Lung (tissue), 12 donors: ENCODE data around the gene LRP1B. TPM values are rescaled to one million over a fixed set of nuclear protein-coding genes. Genes with fewer than 3 reads are reported as not detected.

Experiments used
- ATAC-seq: fragments of 200-7000 bp; cut with Tn5 transposase; one replicate; pipeline ENCODE4 v1.9.1; 2020; ENCODE audit warnings: moderate number of reproducible peaks; ENCODE audit not compliant: insufficient read depth, low FRiP score
- DNase-seq, 3 donors: peaks; one replicate each; pipeline ENCODE4 v3.0.0-alpha.2; 2013 to 2017
- H3K27ac ChIP-seq, 2 donors: one replicate each; pipeline ENCODE4 v1.5.1; 2013; ENCODE audit warnings: mild to moderate bottlenecking in 2 of 2, moderate library complexity in 2 of 2, control low read depth in 1 of 2, inconsistent platforms in 1 of 2, low read depth in 1 of 2, low read length in 1 of 2
- H3K27me3 ChIP-seq, 3 donors: one replicate each; pipeline ENCODE4 v1.5.1; 2013; ENCODE audit warnings: low read length in 2 of 3; ENCODE audit not compliant: control insufficient read depth in 3 of 3, insufficient read depth in 3 of 3
- H3K36me3 ChIP-seq, 4 donors: one replicate each; pipeline ENCODE4 v1.5.1; 2013; ENCODE audit warnings: low read length in 4 of 4, mild to moderate bottlenecking in 1 of 4, moderate library complexity in 1 of 4; ENCODE audit not compliant: control insufficient read depth in 4 of 4, insufficient read depth in 4 of 4
- H3K4me1 ChIP-seq, 5 donors: one replicate each; pipeline ENCODE4 v1.5.1; 2013; ENCODE audit warnings: low read length in 5 of 5, mild to moderate bottlenecking in 2 of 5, moderate library complexity in 1 of 5; ENCODE audit not compliant: control insufficient read depth in 5 of 5, insufficient read depth in 5 of 5
- H3K4me3 ChIP-seq: one replicate; pipeline ENCODE4 v1.5.1; 2013; ENCODE audit warnings: mild to moderate bottlenecking, control low read depth, moderate library complexity
- H3K9ac ChIP-seq, 2 donors: one replicate each; pipeline ENCODE4 v1.5.1; 2013; ENCODE audit warnings: low read length in 2 of 2, control low read depth in 1 of 2; ENCODE audit not compliant: insufficient read depth in 1 of 2
- H3K9me3 ChIP-seq, 4 donors: one replicate each; pipeline ENCODE4 v1.5.1; 2013; ENCODE audit warnings: low read length in 3 of 4, mild to moderate bottlenecking in 1 of 4, moderate library complexity in 1 of 4; ENCODE audit not compliant: control insufficient read depth in 4 of 4, insufficient read depth in 3 of 4
- WGBS, 2 donors: extraction: QIAGEN DNeasy Blood & Tissue Kit; methylation state at CpG; one replicate each; pipeline ENCODE4 v1.1.7; 2013; 5-methylcytosine and 5-hydroxymethylcytosine counted together
- polyA plus RNA-seq, 2 donors: library from polyadenylated mRNA; stranded (reverse); fragments of 200-250 nt; gene quantifications; one replicate each; pipeline ENCODE4 v1.2.1, GENCODE V29; 2013
- total RNA-seq, 2 donors: library from RNA; depleted of rRNA in 1 of 2; stranded (reverse); fragments of >200 nt in 1 of 2; gene quantifications; one replicate each; pipeline ENCODE4 v1.2.1, GENCODE V29; 2014 to 2021
- TF ChIP-seq, protein P1 (sequence below): IDR thresholded peaks from 2 replicates; pipeline ENCODE4 v1.5.1; 2012; ENCODE audit warnings: mild to moderate bottlenecking; ENCODE audit errors: control extremely low read depth, extremely low read depth
- donor health status: control.
- donor health status: control.
- donor health status: Bipolar disorder and iron deficiency.
- donor health status: healthy.
- donor health status: DM: yes; HTN: yes; CAD: no.

Gene LRP1B
- total and polyA plus RNA-seq, 4 donors: 0.01 to 6.5 (median 0.16) TPM

- DNase-seq: no peak
- no peaks in the 10 kb centered on the region for H3K36me3 ChIP-seq
- no peak overlapping the region for H3K27ac ChIP-seq
- H3K9ac ChIP-seq: no peak overlapping the region
- TF ChIP-seq, protein P1, sequence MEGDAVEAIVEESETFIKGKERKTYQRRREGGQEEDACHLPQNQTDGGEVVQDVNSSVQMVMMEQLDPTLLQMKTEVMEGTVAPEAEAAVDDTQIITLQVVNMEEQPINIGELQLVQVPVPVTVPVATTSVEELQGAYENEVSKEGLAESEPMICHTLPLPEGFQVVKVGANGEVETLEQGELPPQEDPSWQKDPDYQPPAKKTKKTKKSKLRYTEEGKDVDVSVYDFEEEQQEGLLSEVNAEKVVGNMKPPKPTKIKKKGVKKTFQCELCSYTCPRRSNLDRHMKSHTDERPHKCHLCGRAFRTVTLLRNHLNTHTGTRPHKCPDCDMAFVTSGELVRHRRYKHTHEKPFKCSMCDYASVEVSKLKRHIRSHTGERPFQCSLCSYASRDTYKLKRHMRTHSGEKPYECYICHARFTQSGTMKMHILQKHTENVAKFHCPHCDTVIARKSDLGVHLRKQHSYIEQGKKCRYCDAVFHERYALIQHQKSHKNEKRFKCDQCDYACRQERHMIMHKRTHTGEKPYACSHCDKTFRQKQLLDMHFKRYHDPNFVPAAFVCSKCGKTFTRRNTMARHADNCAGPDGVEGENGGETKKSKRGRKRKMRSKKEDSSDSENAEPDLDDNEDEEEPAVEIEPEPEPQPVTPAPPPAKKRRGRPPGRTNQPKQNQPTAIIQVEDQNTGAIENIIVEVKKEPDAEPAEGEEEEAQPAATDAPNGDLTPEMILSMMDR: no peak
- no peaks in the 10 kb centered on the region for H3K9me3 ChIP-seq
- no peak overlapping the region for H3K4me3 ChIP-seq
- H3K27me3 ChIP-seq: no peaks in the 10 kb centered on the region
- no peaks in the 10 kb centered on the region for H3K4me1 ChIP-seq
- no peak for ATAC-seq
Observed at GRCh38 chr2:141863964-141864363, 266.9 kb downstream of the LRP1B start.

GRCh38 chr2:141856215-141856919, 274.4 kb downstream of the LRP1B start:
- no peaks in the 10 kb centered on the region for H3K4me1 ChIP-seq
- H3K4me3 ChIP-seq: no peak overlapping the region
- WGBS, 2 donors: 83 to 89% methylated on average over 5 of the region's 5 CpGs
- peak in 1 of 3 donors; percentile 0 for DNase-seq
- H3K9ac ChIP-seq: no peak overlapping the region
- H3K27ac ChIP-seq: no peak overlapping the region
- no peaks in the 10 kb centered on the region for H3K9me3 ChIP-seq
- TF ChIP-seq, protein P1: no peak
- ATAC-seq: no peak
- H3K27me3 ChIP-seq: no peaks in the 10 kb centered on the region
- no peaks in the 10 kb centered on the region for H3K36me3 ChIP-seq

- ATAC-seq (no peak), DNase-seq (no peak)
- Histone ChIP-seq H3K4me1 (no peaks in the 10 kb centered on the region), H3K9ac (no peak overlapping the region), H3K4me3 (no peak overlapping the region), H3K27ac (no peak overlapping the region), H3K36me3 (no peaks in the 10 kb centered on the region), H3K27me3 (no peaks in the 10 kb centered on the region), H3K9me3 (no peaks in the 10 kb centered on the region)
- 85 to 86% methylated on average over 1 of the region's 1 CpG for WGBS, 2 donors
- TF ChIP-seq, protein P1: no peak
Observed at GRCh38 chr2:141848191-141848590, 282.6 kb downstream of the LRP1B start.

- TF ChIP-seq, protein P1: no peak
- Histone ChIP-seq H3K27ac (no peak overlapping the region), H3K36me3 (no peaks in the 10 kb centered on the region), H3K4me3 (no peak overlapping the region), H3K9ac (no peak overlapping the region), H3K9me3 (no peaks in the 10 kb centered on the region), H3K27me3 (no peaks in the 10 kb centered on the region), H3K4me1 (no peaks in the 10 kb centered on the region)
- ATAC-seq (no peak), DNase-seq (no peak)
- WGBS, 2 donors: 81 to 86% methylated on average over 2 of the region's 2 CpGs
Observed at GRCh38 chr2:141844231-141844630, 286.6 kb downstream of the LRP1B start.
